ENCODE data around the gene FMN1. TPM values are rescaled to one million over a fixed set of nuclear protein-coding genes. Genes with fewer than 3 reads are reported as not detected.

The FMN1 gene
- total and polyA plus RNA-seq, 10 of the 15 experiments (the other 5 are each of a cell fraction or from before 2014, with no cell fraction given), result 0.05 to 0.16 (median 0.08) TPM; not detected in 4

DNA sequence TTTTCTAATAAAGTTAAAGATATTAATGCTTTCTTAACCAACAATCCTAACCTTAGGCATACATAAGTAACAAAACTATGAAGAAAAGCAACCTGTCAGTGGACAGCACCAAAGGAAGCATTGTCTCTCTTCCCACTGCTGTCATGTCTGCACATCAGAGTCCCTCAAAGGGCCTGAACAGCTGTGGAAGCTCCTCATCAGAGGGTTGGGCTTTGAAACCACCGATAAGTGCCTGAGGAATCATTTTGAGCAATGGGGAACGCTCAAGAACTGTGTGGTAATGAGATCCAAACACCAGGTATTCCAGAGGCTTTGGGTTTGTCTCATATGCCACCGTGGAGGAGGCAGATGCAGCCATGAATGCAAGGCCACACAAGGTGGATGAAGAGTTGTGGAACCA lies 182.5 kb downstream of the FMN1 start:
- TF ChIP-seq, protein P1, sequence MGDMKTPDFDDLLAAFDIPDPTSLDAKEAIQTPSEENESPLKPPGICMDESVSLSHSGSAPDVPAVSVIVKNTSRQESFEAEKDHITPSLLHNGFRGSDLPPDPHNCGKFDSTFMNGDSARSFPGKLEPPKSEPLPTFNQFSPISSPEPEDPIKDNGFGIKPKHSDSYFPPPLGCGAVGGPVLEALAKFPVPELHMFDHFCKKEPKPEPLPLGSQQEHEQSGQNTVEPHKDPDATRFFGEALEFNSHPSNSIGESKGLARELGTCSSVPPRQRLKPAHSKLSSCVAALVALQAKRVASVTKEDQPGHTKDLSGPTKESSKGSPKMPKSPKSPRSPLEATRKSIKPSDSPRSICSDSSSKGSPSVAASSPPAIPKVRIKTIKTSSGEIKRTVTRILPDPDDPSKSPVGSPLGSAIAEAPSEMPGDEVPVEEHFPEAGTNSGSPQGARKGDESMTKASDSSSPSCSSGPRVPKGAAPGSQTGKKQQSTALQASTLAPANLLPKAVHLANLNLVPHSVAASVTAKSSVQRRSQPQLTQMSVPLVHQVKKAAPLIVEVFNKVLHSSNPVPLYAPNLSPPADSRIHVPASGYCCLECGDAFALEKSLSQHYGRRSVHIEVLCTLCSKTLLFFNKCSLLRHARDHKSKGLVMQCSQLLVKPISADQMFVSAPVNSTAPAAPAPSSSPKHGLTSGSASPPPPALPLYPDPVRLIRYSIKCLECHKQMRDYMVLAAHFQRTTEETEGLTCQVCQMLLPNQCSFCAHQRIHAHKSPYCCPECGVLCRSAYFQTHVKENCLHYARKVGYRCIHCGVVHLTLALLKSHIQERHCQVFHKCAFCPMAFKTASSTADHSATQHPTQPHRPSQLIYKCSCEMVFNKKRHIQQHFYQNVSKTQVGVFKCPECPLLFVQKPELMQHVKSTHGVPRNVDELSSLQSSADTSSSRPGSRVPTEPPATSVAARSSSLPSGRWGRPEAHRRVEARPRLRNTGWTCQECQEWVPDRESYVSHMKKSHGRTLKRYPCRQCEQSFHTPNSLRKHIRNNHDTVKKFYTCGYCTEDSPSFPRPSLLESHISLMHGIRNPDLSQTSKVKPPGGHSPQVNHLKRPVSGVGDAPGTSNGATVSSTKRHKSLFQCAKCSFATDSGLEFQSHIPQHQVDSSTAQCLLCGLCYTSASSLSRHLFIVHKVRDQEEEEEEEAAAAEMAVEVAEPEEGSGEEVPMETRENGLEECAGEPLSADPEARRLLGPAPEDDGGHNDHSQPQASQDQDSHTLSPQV (IDR thresholded peaks at IDR 0.05), result no peak
- TF ChIP-seq ZNF622 (IDR thresholded peaks at IDR 0.05) (no peak), TCF7 (IDR thresholded peaks at IDR 0.05; ENCODE audit: borderline replicate concordance) (no peak), EGR1 (IDR thresholded peaks at IDR 0.05; ENCODE audit: borderline replicate concordance in 1 of 2, low read depth in 2 of 2, low read length in 2 of 2) (no peak), MTA2 (IDR thresholded peaks at IDR 0.05; ENCODE audit: low read depth) (no peak), EZH2 (IDR thresholded peaks at IDR 0.05; ENCODE audit: borderline replicate concordance, control insufficient read depth, low read depth, low read length) (no peak), NFIC (IDR thresholded peaks at IDR 0.05; ENCODE audit: low read depth, low read length) (no peak), CBFB (IDR thresholded peaks at IDR 0.05; ENCODE audit: low read depth) (no peak), RELA (IDR thresholded peaks at IDR 0.05; ENCODE audit: borderline replicate concordance, partially characterized antibody) (no peak), STAT1 (conservative IDR thresholded peaks at IDR 0.05) (no peak), EP300 (IDR thresholded peaks at IDR 0.05; ENCODE audit: borderline replicate concordance in 1 of 2, control insufficient read depth in 1 of 2, low read depth in 2 of 2, low read length in 2 of 2) (no peak), CBX5 (IDR thresholded peaks at IDR 0.05; ENCODE audit: low read depth) (no peak), BCL11A (IDR thresholded peaks at IDR 0.05; ENCODE audit: low read depth, low read length) (no peak), ZZZ3 (IDR thresholded peaks at IDR 0.05; ENCODE audit: control insufficient read depth, insufficient read length, low read depth) (no peak), ZSCAN29 (IDR thresholded peaks at IDR 0.05) (no peak), TAF1 (IDR thresholded peaks at IDR 0.05; ENCODE audit: borderline replicate concordance, low read depth, low read length) (no peak), ZNF384 (IDR thresholded peaks at IDR 0.05; ENCODE audit: borderline replicate concordance, low read depth, low read length) (no peak)
- TF ChIP-seq, protein P2, sequence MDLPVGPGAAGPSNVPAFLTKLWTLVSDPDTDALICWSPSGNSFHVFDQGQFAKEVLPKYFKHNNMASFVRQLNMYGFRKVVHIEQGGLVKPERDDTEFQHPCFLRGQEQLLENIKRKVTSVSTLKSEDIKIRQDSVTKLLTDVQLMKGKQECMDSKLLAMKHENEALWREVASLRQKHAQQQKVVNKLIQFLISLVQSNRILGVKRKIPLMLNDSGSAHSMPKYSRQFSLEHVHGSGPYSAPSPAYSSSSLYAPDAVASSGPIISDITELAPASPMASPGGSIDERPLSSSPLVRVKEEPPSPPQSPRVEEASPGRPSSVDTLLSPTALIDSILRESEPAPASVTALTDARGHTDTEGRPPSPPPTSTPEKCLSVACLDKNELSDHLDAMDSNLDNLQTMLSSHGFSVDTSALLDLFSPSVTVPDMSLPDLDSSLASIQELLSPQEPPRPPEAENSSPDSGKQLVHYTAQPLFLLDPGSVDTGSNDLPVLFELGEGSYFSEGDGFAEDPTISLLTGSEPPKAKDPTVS (IDR thresholded peaks at IDR 0.05; ENCODE audit: low read depth, low read length), result no peak
- Histone ChIP-seq H3K79me2 (ENCODE audit: control insufficient read depth, insufficient read depth, low read length) (no peaks in the 10 kb centered on the region), H3K9me3 (replicated peaks; ENCODE audit: control insufficient read depth, insufficient read depth, low read length) (no peaks in the 10 kb centered on the region), H3K4me3 (no peak overlapping the region), H3K4me1 (ENCODE audit: control insufficient read depth, insufficient read depth, low read length) (no peaks in the 10 kb centered on the region), H3K4me2 (ENCODE audit: control insufficient read depth, insufficient read depth) (no peak overlapping the region), H4K20me1 (ENCODE audit: control insufficient read depth, insufficient read depth) (no peaks in the 10 kb centered on the region), H2AFZ (ENCODE audit: control insufficient read depth, low read depth, low read length) (no peak overlapping the region), H3K27ac (ENCODE audit: control insufficient read depth, insufficient read depth) (no peak overlapping the region), H3K9ac (ENCODE audit: control insufficient read depth, insufficient read depth, low read length) (no peak overlapping the region), H3K27me3 (replicated peaks in 1 of 2; ENCODE audit: control insufficient read depth in 2 of 2, insufficient read depth in 2 of 2, low read length in 1 of 2) (no peaks in the 10 kb centered on the region; a peak in 2 of 4 replicates), H3K36me3 (ENCODE audit: control insufficient read depth in 2 of 2, insufficient read depth in 2 of 2, low read length in 1 of 2) (no peaks in the 10 kb centered on the region)
- ATAC-seq, result no peak
- no TSS peak for BruUV-seq (replicated peaks)
- ChIA-PET RAD21 (ENCODE audit: unreplicated experiment) (no interaction called here), SMC1A (ENCODE audit: uncharacterized antibody, unreplicated experiment) (no interaction called here), CTCF (interaction anchor here (2.0 kb wide), 1 partner anchor 10 kb away, joined by 6 read pairs; no protein-coding TSS in a partner anchor), POLR2A (no interaction called here)
- 0% methylated on average over 3 of the region's 3 CpGs for WGBS (ENCODE audit: insufficient coverage, insufficient replicate concordance, low lambda C conversion rate, missing lambda C conversion rate)
- DNase-seq (ENCODE audit: low read depth, low spot score), result no peak
- FAIRE-seq, result no peak
- in situ Hi-C loops (cut with MboI), result no loop called here
- intact Hi-C loops (cut with micrococcal nuclease; ENCODE audit: unreplicated experiment), result no loop called here

Data from GM12878 (cell line).